Stimulated activated CD8-positive, alpha-beta memory T cell treated with anti-CD3 and anti-CD28 coated beads, Interleukin-7, amount 100 ng/mL, for 1 hour (primary cell): ENCODE measurements around the gene GTF2H1.
A peak's percentile ranks its signal among the peaks of the same experiment; 100 is the strongest.

Experiments
- DNase-seq, 2 donors: peaks; one replicate each; pipeline ENCODE4 v3.0.0-alpha.2; 2020; ENCODE audit warnings: low read depth in 2 of 2

The GTF2H1 gene

GRCh38 chr11:18321969-18322711 lies at the start of gene GTF2H1, which contains the start of gene HPS5:
TSS of gene GTF2H1 (plus strand) at chr11:18322567. CDS start at chr11:18333075, 10,508 bp downstream.
TSS of gene HPS5 (minus strand) at chr11:18322140. CDS start at chr11:18317858, 4,282 bp downstream.
- DNase-seq = peak; percentile 89 to 91

GRCh38 chr11:18277565-18278271 lies 44.6 kb upstream of the GTF2H1 start:
- no peak for DNase-seq

GRCh38 chr11:18280438-18281045 lies 41.8 kb upstream of the GTF2H1 start:
- no peak for DNase-seq

- DNase-seq = no peak
These were observed 39.7 kb upstream of the GTF2H1 start for GRCh38 chr11:18282626-18283025.

GRCh38 chr11:18285841-18286240 lies 36.5 kb upstream of the GTF2H1 start:
- DNase-seq = no peak

GRCh38 chr11:18288911-18289310 lies 33.5 kb upstream of the GTF2H1 start:
- no peak for DNase-seq

- no peak for DNase-seq
These were observed 27.5 kb upstream of the GTF2H1 start for GRCh38 chr11:18294862-18295261.

- no peak for DNase-seq
These were observed 27.1 kb upstream of the GTF2H1 start for GRCh38 chr11:18295316-18295715.

- no peak for DNase-seq
These were observed 22.6 kb upstream of the GTF2H1 start for GRCh38 chr11:18299721-18300120.

GRCh38 chr11:18304745-18305144 lies 17.6 kb upstream of the GTF2H1 start:
- no peak for DNase-seq

GRCh38 chr11:18307461-18308139 lies 14.8 kb upstream of the GTF2H1 start:
- DNase-seq = no peak

GRCh38 chr11:18308242-18308641 lies 14.1 kb upstream of the GTF2H1 start:
- no peak for DNase-seq

- DNase-seq = no peak
These were observed 12.7 kb upstream of the GTF2H1 start for GRCh38 chr11:18309691-18310090.

GRCh38 chr11:18310800-18311340 lies 11.5 kb upstream of the GTF2H1 start:
- no peak for DNase-seq

GRCh38 chr11:18312012-18312411 lies 10.4 kb upstream of the GTF2H1 start:
- no peak for DNase-seq

- no peak for DNase-seq
These were observed 9.5 kb upstream of the GTF2H1 start for GRCh38 chr11:18312663-18313420.

GRCh38 chr11:18313965-18314763 lies 8.2 kb upstream of the GTF2H1 start:
- DNase-seq = no peak

- no peak for DNase-seq
These were observed 7.4 kb upstream of the GTF2H1 start for GRCh38 chr11:18314784-18315523.

GRCh38 chr11:18315893-18316292 lies 6.5 kb upstream of the GTF2H1 start:
- DNase-seq = no peak

- DNase-seq = no peak
These were observed 4.8 kb upstream of the GTF2H1 start for GRCh38 chr11:18317551-18317950.
